ENCODE data around the gene IFT122. TPM values are rescaled to one million over a fixed set of nuclear protein-coding genes. Genes with fewer than 3 reads are reported as not detected.

IFT122 gene
- total and polyA plus RNA-seq, 2 of the 4 experiments (the other 2 are of a cell fraction): 16.8 to 28.0 TPM

- H3K18ac ChIP-seq (ENCODE audit: low read depth, low read length): peak overlapping the region; percentile 26; the same call in 1 of the 2 replicates
- H2BK5ac ChIP-seq (ENCODE audit: low read depth, low read length, poor library complexity, severe bottlenecking): no peak overlapping the region
- intact Hi-C loops (cut with micrococcal nuclease): no loop called here
- ChIA-PET CTCF (no interaction called here), POLR2A (ENCODE audit: unreplicated experiment) (no interaction called here)
- no peak overlapping the region for H3K9ac ChIP-seq (ENCODE audit: low read depth, low read length)
- 87% methylated on average over 3 of the region's 17 CpGs; no CpG with 5 or more reads in 1 of the 2 experiments for WGBS, 2 experiments (ENCODE audit: extremely low coverage in 2 of 2, insufficient read length in 1 of 2)
- H2BK15ac ChIP-seq (ENCODE audit: low read depth, low read length): peak overlapping the region; percentile 57; the same call in 1 of the 3 replicates
- 0 out of 2 replicates have a peak overlapping the region, but pooled peaks have one; percentile 36 for H3K23ac ChIP-seq (ENCODE audit: low read depth, low read length)
- H2BK120ac ChIP-seq (ENCODE audit: low read depth, low read length): peak overlapping the region; percentile 68
- no peak for DNase-seq
- H3K9me3 ChIP-seq (ENCODE audit: control insufficient read depth, insufficient read depth, low read length): no peaks in the 10 kb centered on the region
- no peak overlapping the region for H3K27ac ChIP-seq (ENCODE audit: insufficient read depth, low read length)
- peak overlapping the region; percentile 23; the same call in 1 of the 2 replicates for H3K14ac ChIP-seq (replicated peaks; ENCODE audit: low read depth, low read length)
- H3K27me3 ChIP-seq (ENCODE audit: control insufficient read depth, insufficient read depth, low read length): no peaks in the 10 kb centered on the region
- no peak for TF ChIP-seq SMC3 (IDR thresholded peaks at IDR 0.05; ENCODE audit: low read depth, low read length)
- TF ChIP-seq RAD21 (IDR thresholded peaks at IDR 0.05; ENCODE audit: low read length): no peak
- no peak for TF ChIP-seq BHLHE40 (IDR thresholded peaks at IDR 0.05; ENCODE audit: low read depth, low read length)
- TF ChIP-seq MAZ (IDR thresholded peaks at IDR 0.05; ENCODE audit: borderline replicate concordance, low read depth, low read length): no peak
- TF ChIP-seq RFX5 (IDR thresholded peaks at IDR 0.05; ENCODE audit: low read depth, low read length): no peak
- TF ChIP-seq MAFK (IDR thresholded peaks at IDR 0.05; ENCODE audit: low read depth, low read length): no peak
- TF ChIP-seq CEBPB (IDR thresholded peaks at IDR 0.05; ENCODE audit: low read depth, low read length): no peak
- TF ChIP-seq ELK1 (IDR thresholded peaks at IDR 0.05; ENCODE audit: borderline replicate concordance, low read depth, low read length): no peak
- no peak for TF ChIP-seq CTCF (conservative IDR thresholded peaks at IDR 0.05; ENCODE audit: low read depth, low read length)
- TF ChIP-seq CHD1 (IDR thresholded peaks at IDR 0.05; ENCODE audit: low read depth, low read length): no peak
- TF ChIP-seq MXI1 (IDR thresholded peaks at IDR 0.05; ENCODE audit: borderline replicate concordance, low read depth, low read length): no peak
- TF ChIP-seq FOS (IDR thresholded peaks at IDR 0.05; ENCODE audit: low read depth, low read length): no peak
- TF ChIP-seq USF2 (IDR thresholded peaks at IDR 0.05; ENCODE audit: low read depth, low read length): no peak
- no peak for TF ChIP-seq POLR2A (IDR thresholded peaks at IDR 0.05; ENCODE audit: low read depth, low read length)
- no peak for TF ChIP-seq RCOR1 (IDR thresholded peaks at IDR 0.05; ENCODE audit: insufficient replicate concordance, low read length)
- peaks cover 27% of the 10 kb centered on the region for H3K4me1 ChIP-seq (ENCODE audit: control insufficient read depth, insufficient read depth, low read length)
- H3K4me3 ChIP-seq (ENCODE audit: insufficient read depth, low read depth, low read length): no peak overlapping the region
- dilution Hi-C loops (cut with HindIII; ENCODE audit: low sequenced_read_pairs, unreplicated experiment): no loop called here
- peaks cover 11% of the 10 kb centered on the region for H4K20me1 ChIP-seq (ENCODE audit: insufficient read depth, low read length)
- H2AK9ac ChIP-seq (replicated peaks; ENCODE audit: low read depth, low read length, poor library complexity): no peak overlapping the region
- peak overlapping the region; percentile 83 for H2AK5ac ChIP-seq (ENCODE audit: low read depth, low read length)
- in situ Hi-C loops (cut with MboI; ENCODE audit: low sequenced_read_pairs): no loop called here
- H3K56ac ChIP-seq (ENCODE audit: extremely low read depth, insufficient read depth, low read length): no peak overlapping the region
- no peak overlapping the region for H2AFZ ChIP-seq (replicated peaks; ENCODE audit: low read length, poor library complexity)
- no TSS peak for BruUV-seq (replicated peaks)
- H2BK20ac ChIP-seq (ENCODE audit: low read depth, low read length): peak overlapping the region; percentile 55; the same call in 1 of the 2 replicates
- peak overlapping the region; percentile 75 for H3K4ac ChIP-seq (ENCODE audit: low read depth, low read length)
- no peak for ATAC-seq (ENCODE audit: low read depth)
- H4K91ac ChIP-seq (ENCODE audit: insufficient read depth, low read depth, low read length): 0 out of 2 replicates have a peak overlapping the region, but pooled peaks have one; percentile 27
- no peak overlapping the region; a peak in 1 of 4 replicates for H4K8ac ChIP-seq (ENCODE audit: low read depth in 2 of 2, low read length in 2 of 2)
- H3K36me3 ChIP-seq (ENCODE audit: control insufficient read depth, insufficient read depth, low read length): no peaks in the 10 kb centered on the region
- peaks cover 26% of the 10 kb centered on the region for H3K9me1 ChIP-seq (ENCODE audit: insufficient read depth, low read length)
- H3K79me1 ChIP-seq (ENCODE audit: low read depth in 1 of 2, low read length in 2 of 2): peaks cover 0 to 8% of the 10 kb centered on the region in 2 experiments; a peak in 1 of 4 replicates
- H3K4me2 ChIP-seq (ENCODE audit: low read depth, low read length): no peak overlapping the region
- H4K5ac ChIP-seq (ENCODE audit: low read depth, low read length): no peak overlapping the region; the same call in 1 of the 2 replicates
Measured at GRCh38 chr3:129410971-129411370, 29.1 kb upstream of the IFT122 start.

Data from IMR-90 (cell line).